GM21423 (cell line): ENCODE measurements around the gene GRIA3.
"Not testable (repeated sequence)": the region's sequence is repeated elsewhere in the genome, so short reads cannot be mapped to it uniquely, and the experiment has no call there.

ENCODE experiments used
- ATAC-seq: cut with Tn5 transposase; IDR thresholded peaks from one replicate; pipeline ENCODE4 v1.9.1; 2021; ENCODE audit warnings: mild to moderate bottlenecking, moderate library complexity; ENCODE audit not compliant: unreplicated experiment

The GRIA3 gene

DNA sequence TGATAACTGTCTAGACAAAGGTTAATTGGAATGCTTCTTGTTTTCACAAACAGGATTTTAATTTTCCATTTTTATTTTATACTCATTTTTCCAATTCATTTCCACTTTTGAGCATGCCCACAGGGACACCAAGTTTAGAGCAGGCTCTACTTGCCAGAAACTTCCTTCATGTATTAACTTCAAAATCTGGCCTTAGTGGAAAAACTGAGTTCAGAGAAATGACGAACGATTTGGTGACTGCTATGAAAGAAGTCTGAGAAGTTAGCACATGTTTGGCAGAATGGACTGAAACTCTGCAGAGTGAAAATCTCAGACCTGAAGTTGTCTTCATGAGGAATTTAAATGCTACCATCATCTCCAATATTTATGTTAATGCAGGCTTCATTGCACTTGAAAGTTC is 334.7 kb downstream of the GRIA3 start:
- no peak for ATAC-seq

DNA sequence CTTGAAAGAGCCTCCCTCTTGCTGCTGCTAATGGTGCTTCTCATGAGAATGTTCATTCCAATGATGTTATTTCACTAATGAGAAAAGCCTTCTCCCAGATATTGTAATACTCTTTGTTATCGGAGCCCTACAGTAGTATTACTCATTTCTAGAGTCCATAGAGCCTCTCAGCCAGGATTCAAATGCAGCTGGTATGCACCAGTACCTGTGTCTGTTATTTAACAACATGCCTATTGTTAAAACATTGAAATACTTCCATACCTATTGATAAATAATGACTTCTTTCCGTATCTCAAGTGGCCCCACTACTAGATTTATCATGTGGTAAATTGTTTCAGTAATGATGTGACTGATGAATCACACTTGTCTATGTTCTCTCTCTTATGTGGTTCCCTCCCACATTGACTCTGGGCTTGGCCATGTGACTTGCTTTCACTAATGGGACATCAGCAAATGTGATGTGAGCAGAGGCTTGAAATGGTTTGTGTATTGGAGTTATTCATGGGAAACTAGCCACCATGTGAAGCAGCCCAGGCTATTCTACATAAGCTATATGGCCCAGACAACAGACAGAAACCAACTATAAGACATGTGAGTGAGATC is 341.1 kb downstream of the GRIA3 start:
- ATAC-seq: no peak

DNA sequence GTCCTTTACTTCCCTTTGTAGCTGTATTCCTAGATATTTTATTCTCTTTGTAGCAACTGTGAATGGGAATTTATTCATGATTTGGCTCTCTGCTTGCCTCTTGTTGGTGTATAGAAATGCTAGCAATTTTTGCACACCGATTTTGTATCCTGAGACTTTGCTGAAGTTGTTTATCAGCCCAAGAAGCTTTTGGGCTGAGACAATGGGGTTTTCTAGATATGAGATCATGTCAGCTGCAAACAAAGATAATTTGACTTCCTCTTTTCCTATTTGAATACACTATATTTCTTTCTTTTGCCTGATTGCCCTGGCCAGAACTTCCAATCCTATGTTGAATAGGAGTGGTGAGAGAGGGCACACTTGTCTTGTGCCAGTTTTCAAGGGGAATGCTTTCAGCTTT is 346.6 kb downstream of the GRIA3 start:
- not testable (repeated sequence) for ATAC-seq
